H1 (cell line): ENCODE data around the gene CENPP. TPM values are rescaled to one million over a fixed set of nuclear protein-coding genes. Genes with fewer than 3 reads are reported as not detected.
A peak's percentile ranks its signal among the peaks of the same experiment; 100 is the strongest.

Source experiments
- BCL11A ChIP-seq, 2 experiments: IDR thresholded peaks; one replicate each; pipeline ENCODE4 v1.6.1; 2011; ENCODE audit warnings: low read depth in 2 of 2, low read length in 2 of 2, mild to moderate bottlenecking in 2 of 2
- CBX5 ChIP-seq: fragments of 300-800, 300-1000 bp; sonication (generic); IDR thresholded peaks from 2 replicates; pipeline ENCODE4 v1.7.1; 2016; ENCODE audit warnings: antibody characterized with exemption, low read length, low read depth
- CBX8 ChIP-seq: fragments of 300-800, 300-1000 bp; sonication (generic); IDR thresholded peaks from 2 replicates; pipeline ENCODE4 v1.7.1; 2016; ENCODE audit warnings: low read depth, low read length, borderline replicate concordance
- CHD1 ChIP-seq: IDR thresholded peaks from 2 replicates; pipeline ENCODE4 v1.6.1; 2012; ENCODE audit warnings: low read depth, low read length, improper control_type of control experiment
- CTBP2 ChIP-seq: IDR thresholded peaks from 2 replicates; pipeline ENCODE4 v1.7.0; 2011; ENCODE audit warnings: borderline replicate concordance, mild to moderate bottlenecking, moderate library complexity, mixed read lengths, low read length; ENCODE audit not compliant: insufficient read depth, insufficient read length
- EGR1 ChIP-seq: IDR thresholded peaks from 2 replicates; pipeline ENCODE4 v1.6.1; 2011; ENCODE audit warnings: low read depth, low read length, borderline replicate concordance
- EP300 ChIP-seq, 2 experiments: IDR thresholded peaks; 1 replicate in 1 of 2; 2 replicates in 1 of 2; pipeline ENCODE4 v1.6.1; 2011 to 2012; ENCODE audit warnings: low read depth in 2 of 2, low read length in 2 of 2, mild to moderate bottlenecking in 2 of 2, borderline replicate concordance in 1 of 2, inconsistent platforms in 1 of 2, moderate library complexity in 1 of 2
- EZH2 ChIP-seq: fragments of 200-600 bp; sonication (generic); IDR thresholded peaks from 2 replicates; pipeline ENCODE4 v1.7.1; 2012; ENCODE audit warnings: low read depth, mild to moderate bottlenecking, moderate library complexity, low read length, inconsistent platforms; ENCODE audit not compliant: severe bottlenecking
- FOSL1 ChIP-seq: IDR thresholded peaks from 2 replicates; pipeline ENCODE4 v1.6.1; 2011; ENCODE audit warnings: mild to moderate bottlenecking, low read depth, low read length, moderate library complexity; ENCODE audit not compliant: insufficient read depth
- HDAC6 ChIP-seq: IDR thresholded peaks from one replicate; pipeline ENCODE4 v1.7.1; 2012; ENCODE audit warnings: low read depth, mild to moderate bottlenecking, inconsistent platforms, low read length, moderate library complexity
- KDM1A ChIP-seq: fragments of 200-600, 300-600 bp; sonication (generic); IDR thresholded peaks from 2 replicates; pipeline ENCODE4 v1.7.1; 2016; ENCODE audit warnings: mild to moderate bottlenecking, low read length, borderline replicate concordance
- KDM5A ChIP-seq: fragments of 200-600 bp; IDR thresholded peaks from 2 replicates; pipeline ENCODE4 v1.7.1; 2012; ENCODE audit warnings: mild to moderate bottlenecking, low read length, inconsistent platforms, mixed read lengths
- NRF1 ChIP-seq: IDR thresholded peaks from 2 replicates; pipeline ENCODE4 v1.6.1; 2011; ENCODE audit warnings: mild to moderate bottlenecking, low read depth, low read length, improper control_type of control experiment
- PHF8 ChIP-seq: fragments of 200-600 bp; sonication (generic); conservative IDR thresholded peaks from 2 replicates; pipeline ENCODE4 v1.7.1; 2012; ENCODE audit warnings: low read depth, mild to moderate bottlenecking, inconsistent platforms, low read length, moderate library complexity
- POLR2AphosphoS5 ChIP-seq: IDR thresholded peaks from 2 replicates; pipeline ENCODE4 v1.6.1; 2011; ENCODE audit warnings: low read depth, low read length
- POU5F1 ChIP-seq: IDR thresholded peaks from 2 replicates; pipeline ENCODE4 v1.6.1; 2011; ENCODE audit warnings: low read depth, mild to moderate bottlenecking, low read length, moderate library complexity
- RAD21 ChIP-seq, 2 experiments: IDR thresholded peaks in 1 of 2; conservative IDR thresholded peaks in 1 of 2; 2 replicates each; pipeline ENCODE4 v1.6.1; 2011; ENCODE audit warnings: low read depth in 2 of 2, low read length in 2 of 2, improper control_type of control experiment in 1 of 2, inconsistent platforms in 1 of 2, mild to moderate bottlenecking in 1 of 2, moderate library complexity in 1 of 2
- RBBP5 ChIP-seq: IDR thresholded peaks from 2 replicates; pipeline ENCODE4 v1.7.1; 2012; ENCODE audit warnings: low read depth, mild to moderate bottlenecking, inconsistent platforms, low read length, moderate library complexity, borderline replicate concordance
- SAP30 ChIP-seq: fragments of 300-600 bp; sonication (generic); IDR thresholded peaks from 2 replicates; pipeline ENCODE4 v1.7.1; 2012; ENCODE audit warnings: low read length, moderate library complexity, mild to moderate bottlenecking, inconsistent platforms; ENCODE audit not compliant: insufficient read depth, insufficient replicate concordance
- SIX5 ChIP-seq: IDR thresholded peaks from 2 replicates; pipeline ENCODE4 v1.6.1; 2011; ENCODE audit warnings: mild to moderate bottlenecking, low read depth, low read length
- SUZ12 ChIP-seq: fragments of 200-600 bp; sonication (generic); IDR thresholded peaks from 2 replicates; pipeline ENCODE4 v1.6.1; 2012; ENCODE audit warnings: mild to moderate bottlenecking, inconsistent platforms, low read length, moderate library complexity, mixed read lengths
- TAF7 ChIP-seq: optimal IDR thresholded peaks from 2 replicates; pipeline ENCODE3; 2011; ENCODE audit warnings: low read depth, mild to moderate bottlenecking, inconsistent platforms, low read length, moderate library complexity, borderline replicate concordance
- TEAD4 ChIP-seq: IDR thresholded peaks from 2 replicates; pipeline ENCODE4 v1.6.1; 2012; ENCODE audit warnings: low read depth, low read length, inconsistent platforms, mixed read lengths
- polyA plus RNA-seq, 7 experiments: library from polyadenylated mRNA; depleted of rRNA in 3 of 7; stranded (reverse) in 5 of 7; unstranded in 2 of 7; fragments of >200 nt in 5 of 7; fragments of 200-250 nt in 2 of 7; gene quantifications; 1 replicate in 5 of 7; 2 replicates in 1 of 7; 4 replicates in 1 of 7; pipeline versions ENCODE4 v1.2.1 to v1.2.3, GENCODE V29; 2011 to 2013; ENCODE audit warnings: missing spikeins in 2 of 7, mixed read lengths in 2 of 7
- total RNA-seq: library from RNA; stranded (reverse); fragmentation: NEBNext Ultra II Directional; extraction: Animal tissue kit (Norgen Biotek cat#: 25700); gene quantifications from 2 replicates; pipeline ENCODE4 v1.2.1, GENCODE V29; 2021

The CENPP gene
- total and polyA plus RNA-seq, 2 of the 8 experiments (the other 6 are each of a cell fraction or from before 2014, with no cell fraction given): 2.7 to 10.8 TPM

DNA sequence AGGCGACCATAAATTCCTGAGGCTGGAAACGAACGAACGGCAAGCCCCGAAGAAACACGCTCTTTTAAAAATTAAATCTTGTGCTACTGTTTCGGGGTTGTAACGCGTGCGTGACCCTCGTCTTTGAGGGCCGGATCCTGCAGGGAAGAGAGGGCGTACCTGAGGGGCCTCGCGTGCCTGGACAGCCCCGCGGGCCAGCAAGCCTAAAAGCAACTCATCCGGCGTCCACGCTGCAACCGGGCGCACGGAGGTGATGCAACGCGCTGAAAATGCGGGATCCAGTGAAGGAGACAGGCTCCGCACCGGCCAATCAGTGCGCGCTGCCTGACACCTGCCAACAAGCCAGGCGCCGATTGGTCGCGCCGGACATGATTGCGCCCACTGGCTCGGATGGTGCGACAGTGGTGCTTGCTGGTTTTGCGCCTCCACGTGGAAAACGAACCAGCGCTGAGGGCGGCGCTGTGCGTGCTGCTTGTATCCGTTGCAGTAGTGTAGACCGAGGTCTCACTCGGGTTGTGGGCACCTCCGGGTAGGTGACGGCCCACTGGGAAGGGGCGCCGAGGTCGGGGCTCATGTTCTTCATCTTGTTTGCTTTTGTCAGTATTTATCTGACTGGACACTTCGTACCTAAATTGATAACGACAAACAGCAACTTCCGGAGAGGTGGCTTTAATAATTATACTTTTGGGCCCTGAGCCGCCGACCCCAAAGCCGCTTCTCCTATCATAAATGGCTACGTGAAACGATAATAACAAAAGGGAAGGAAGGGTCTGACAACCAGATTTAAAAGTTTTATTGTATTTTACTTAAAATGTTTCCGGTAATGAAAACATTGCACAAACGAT is 32.1 kb upstream of the CENPP start, which contains the start of gene IARS1 (continued):
- TF ChIP-seq FOSL1 (no peak), POU5F1 (no peak), HDAC6 (no peak), NRF1 (no peak), SUZ12 (no peak), POLR2AphosphoS5 (peak; percentile 98), EZH2 (no peak), KDM1A (no peak), SAP30 (peak; percentile 91), BCL11A (IDR thresholded peaks at IDR 0.05; ENCODE audit: low read depth in 2 of 2, low read length in 2 of 2) (no peak), KDM5A (peak; percentile 88), CHD1 (no peak), CBX8 (no peak), RAD21 (IDR thresholded peaks at IDR 0.05 in 1 of 2, conservative IDR thresholded peaks at IDR 0.05 in 1 of 2; ENCODE audit: low read depth in 2 of 2, low read length in 2 of 2) (no peak), EGR1 (no peak), TAF7 (peak; percentile 42), SIX5 (no peak), CTBP2 (no peak), CBX5 (no peak), PHF8 (peak; percentile 94), RBBP5 (peak; percentile 78; the same call in 1 of the 2 replicates), EP300 (IDR thresholded peaks at IDR 0.05; ENCODE audit: borderline replicate concordance in 1 of 2, low read depth in 2 of 2, low read length in 2 of 2) (no peak), TEAD4 (no peak; the same call in 1 of the 2 replicates)
